SK-N-SH (cell line): ENCODE measurements around the gene PPAT. TPM values are rescaled to one million over a fixed set of nuclear protein-coding genes. Genes with fewer than 3 reads are reported as not detected.
A peak's percentile ranks its signal among the peaks of the same experiment; 100 is the strongest.

Experiments used
- CTCF ChIA-PET: fragments of 300-600, 350-600 bp; formaldehyde crosslinking; extraction: SDS; loops from one replicate; lab custom pipeline; 2021; lab: Yijun Ruan, JAX
- POLR2A ChIA-PET: fragments of 350-600 bp; sonication (Branson Sonifier 250); formaldehyde crosslinking; extraction: SDS; loops from one replicate; lab custom pipeline; 2020; ENCODE audit warnings: antibody characterized with exemption, inconsistent platforms; lab: Yijun Ruan, JAX
- DNase-seq: peaks from one replicate; pipeline ENCODE4 v3.0.0; 2012
- H2AFZ ChIP-seq: fragments of 200-600 bp; sonication (generic); 2 replicates; pipeline ENCODE4 v1.8.1; 2016; ENCODE audit warnings: antibody characterized with exemption, mild to moderate bottlenecking, low read depth
- H3F3A ChIP-seq: fragments of 200-600 bp; sonication (generic); replicated peaks from 2 replicates; pipeline ENCODE3; 2016; ENCODE audit warnings: antibody characterized with exemption, mild to moderate bottlenecking; ENCODE audit not compliant: insufficient read depth
- H3K27ac ChIP-seq, 2 experiments: fragments of 200-500 bp in 1 of 2; fragments of 200-600 bp in 1 of 2; sonication (Bioruptor generic) in 1 of 2; sonication (generic), shearing (Covaris generic) in 1 of 2; 2 replicates each; pipeline versions ENCODE4 v1.5.1 to v1.6.1; 2014 to 2016; ENCODE audit warnings: low read depth in 2 of 2, inconsistent platforms in 1 of 2, low read length in 1 of 2, mild to moderate bottlenecking in 1 of 2, mixed read lengths in 1 of 2
- H3K27me3 ChIP-seq: fragments of 200-600 bp; sonication (generic), shearing (Covaris generic); 2 replicates; pipeline ENCODE4 v1.6.1; 2016; ENCODE audit warnings: mixed run types; ENCODE audit not compliant: insufficient read depth
- H3K36me3 ChIP-seq, 2 experiments: fragments of 200-500 bp in 1 of 2; fragments of 200-600 bp in 1 of 2; sonication (Bioruptor generic) in 1 of 2; sonication (generic) in 1 of 2; replicated peaks in 1 of 2; 2 replicates each; pipeline versions ENCODE3 to v1.5.1; 2014 to 2016; ENCODE audit warnings: low read length in 1 of 2, mild to moderate bottlenecking in 1 of 2; ENCODE audit not compliant: insufficient read depth in 2 of 2, control insufficient read depth in 1 of 2
- H3K4me1 ChIP-seq, 2 experiments: fragments of 200-500 bp in 1 of 2; fragments of 200-600 bp in 1 of 2; sonication (Bioruptor generic) in 1 of 2; sonication (generic), shearing (Covaris generic) in 1 of 2; 2 replicates each; pipeline versions ENCODE4 v1.5.1 to v1.6.1; 2014 to 2016; ENCODE audit warnings: low read depth in 1 of 2, low read length in 1 of 2, mixed run types in 1 of 2; ENCODE audit not compliant: insufficient read depth in 2 of 2, control insufficient read depth in 1 of 2
- H3K4me2 ChIP-seq: fragments of 200-600 bp; sonication (generic), shearing (Covaris generic); 2 replicates; pipeline ENCODE4 v1.6.1; 2017; ENCODE audit warnings: mixed run types
- H3K4me3 ChIP-seq, 2 experiments: fragments of 200-500 bp in 1 of 2; fragments of 200-600 bp in 1 of 2; sonication (Bioruptor generic) in 1 of 2; sonication (generic), shearing (Covaris generic) in 1 of 2; 2 replicates each; pipeline versions ENCODE4 v1.5.1 to v1.8.1; 2014 to 2016; ENCODE audit warnings: low read depth in 2 of 2, inconsistent platforms in 1 of 2, low read length in 1 of 2, mild to moderate bottlenecking in 1 of 2, mixed read lengths in 1 of 2, moderate library complexity in 1 of 2
- H3K79me2 ChIP-seq: fragments of 200-600 bp; sonication (generic); 2 replicates; pipeline ENCODE4 v1.8.1; 2017; ENCODE audit warnings: mild to moderate bottlenecking; ENCODE audit not compliant: insufficient read depth
- H3K9ac ChIP-seq: fragments of 200-600 bp; sonication (generic); 2 replicates; pipeline ENCODE4 v1.6.1; 2017; ENCODE audit warnings: mixed run types
- H3K9me2 ChIP-seq: fragments of 200-600 bp; sonication (generic); 2 replicates; pipeline ENCODE4 v1.6.1; 2017; ENCODE audit warnings: mixed run types
- H3K9me3 ChIP-seq: fragments of 200-600 bp; sonication (generic); 2 replicates; pipeline ENCODE4 v1.6.1; 2017; ENCODE audit warnings: mixed run types, mild to moderate bottlenecking, moderate library complexity
- H4K20me1 ChIP-seq: fragments of 200-600 bp; sonication (generic); 2 replicates; pipeline ENCODE4 v1.6.1; 2017; ENCODE audit warnings: mild to moderate bottlenecking, mixed run types; ENCODE audit not compliant: insufficient read depth
- CHD2 ChIP-seq: fragments of 150-350 bp; IDR thresholded peaks from 2 replicates; pipeline ENCODE4 v1.6.1; 2018; ENCODE audit warnings: low read length; ENCODE audit not compliant: partially characterized antibody
- EZH2phosphoT487 ChIP-seq: fragments of 200-600 bp; sonication (generic); IDR thresholded peaks from 2 replicates; pipeline ENCODE4 v1.6.1; 2017; ENCODE audit warnings: low read depth, mixed run types, mild to moderate bottlenecking, antibody characterized with exemption, moderate library complexity, borderline replicate concordance
- FOSL2 ChIP-seq: IDR thresholded peaks from 2 replicates; pipeline ENCODE4 v1.4.0; 2012; ENCODE audit warnings: low read depth, mild to moderate bottlenecking, moderate library complexity, borderline replicate concordance
- FOXJ3 ChIP-seq: sonication (generic); formaldehyde crosslinking; IDR thresholded peaks from 2 replicates; pipeline ENCODE4 v1.5.1; 2020; ENCODE audit warnings: mild to moderate bottlenecking, missing genetic modification reagents
- GATA2 ChIP-seq: sonication (generic); formaldehyde crosslinking; IDR thresholded peaks from 2 replicates; pipeline ENCODE4 v1.5.0; 2020; ENCODE audit warnings: mild to moderate bottlenecking, missing genetic modification reagents
- JUND ChIP-seq: IDR thresholded peaks from 2 replicates; pipeline ENCODE4 v1.4.0; 2012
- MEF2A ChIP-seq: IDR thresholded peaks from 2 replicates; pipeline ENCODE4 v1.4.0; 2012; ENCODE audit warnings: low read depth, borderline replicate concordance
- MXI1 ChIP-seq: IDR thresholded peaks from 2 replicates; pipeline ENCODE4 v1.6.1; 2012; ENCODE audit warnings: mild to moderate bottlenecking, low read depth, low read length, improper control_type of control experiment
- NFIC ChIP-seq: IDR thresholded peaks from 2 replicates; pipeline ENCODE4 v1.4.0; 2012; ENCODE audit warnings: borderline replicate concordance
- POLR2AphosphoS5 ChIP-seq: IDR thresholded peaks from 2 replicates; pipeline ENCODE4 v1.6.1; 2012; ENCODE audit warnings: low read depth, low read length
- RCOR1 ChIP-seq: fragments of 150-350 bp; IDR thresholded peaks from 2 replicates; pipeline ENCODE4 v1.6.1; 2017; ENCODE audit warnings: antibody characterized with exemption, low read length
- RFX5 ChIP-seq: IDR thresholded peaks from 2 replicates; pipeline ENCODE4 v1.6.1; 2012; ENCODE audit warnings: mild to moderate bottlenecking, improper control_type of control experiment, low read length
- SMC3 ChIP-seq: IDR thresholded peaks from 2 replicates; pipeline ENCODE4 v1.6.1; 2012; ENCODE audit warnings: low read depth, low read length, improper control_type of control experiment
- TEAD4 ChIP-seq: IDR thresholded peaks from 2 replicates; pipeline ENCODE4 v1.4.0; 2012; ENCODE audit warnings: mild to moderate bottlenecking, borderline replicate concordance; ENCODE audit not compliant: insufficient read depth
- YY1 ChIP-seq: IDR thresholded peaks from 2 replicates; pipeline ENCODE4 v1.4.0; 2012; ENCODE audit warnings: low read depth, mild to moderate bottlenecking
- WGBS: methylation state at CpG from one replicate; pipeline ENCODE4 v1.1.6; 2017; ENCODE audit warnings: low lambda C conversion rate; 5-methylcytosine and 5-hydroxymethylcytosine counted together
- polyA plus RNA-seq, 3 experiments: library from polyadenylated mRNA; depleted of rRNA; stranded (reverse); fragments of >200 nt; gene quantifications; 2 replicates each; pipeline ENCODE4 v1.2.3, GENCODE V29; 2012
- TF ChIP-seq, protein P1 (sequence below): IDR thresholded peaks from 2 replicates; pipeline ENCODE4 v1.4.0; 2012; ENCODE audit warnings: low read depth, borderline replicate concordance
- TF ChIP-seq, protein P2 (sequence below): fragments of 200-600 bp; sonication (generic); IDR thresholded peaks from 2 replicates; pipeline ENCODE4 v1.6.1; 2017; ENCODE audit warnings: antibody characterized with exemption, mild to moderate bottlenecking, moderate library complexity
- TF ChIP-seq, protein P3 (sequence below): IDR thresholded peaks from 2 replicates; pipeline ENCODE4; 2012
- TF ChIP-seq, protein P4 (sequence below): IDR thresholded peaks from 2 replicates; pipeline ENCODE4 v1.4.0; 2012; ENCODE audit warnings: low read depth, borderline replicate concordance
- TF ChIP-seq, protein P5 (sequence below): fragments of 150-350 bp; IDR thresholded peaks from 2 replicates; pipeline ENCODE4 v1.6.1; 2017; ENCODE audit warnings: antibody characterized with exemption, low read length, low read depth, borderline replicate concordance
- TF ChIP-seq, protein P6 (sequence below): IDR thresholded peaks from 2 replicates; pipeline ENCODE4 v1.6.1; 2012; ENCODE audit warnings: mild to moderate bottlenecking, low read depth, low read length, moderate library complexity

PPAT gene
- polyA plus RNA-seq, 1 of the 3 experiments (the other 2 are of a cell fraction) = 7.4 TPM

DNA sequence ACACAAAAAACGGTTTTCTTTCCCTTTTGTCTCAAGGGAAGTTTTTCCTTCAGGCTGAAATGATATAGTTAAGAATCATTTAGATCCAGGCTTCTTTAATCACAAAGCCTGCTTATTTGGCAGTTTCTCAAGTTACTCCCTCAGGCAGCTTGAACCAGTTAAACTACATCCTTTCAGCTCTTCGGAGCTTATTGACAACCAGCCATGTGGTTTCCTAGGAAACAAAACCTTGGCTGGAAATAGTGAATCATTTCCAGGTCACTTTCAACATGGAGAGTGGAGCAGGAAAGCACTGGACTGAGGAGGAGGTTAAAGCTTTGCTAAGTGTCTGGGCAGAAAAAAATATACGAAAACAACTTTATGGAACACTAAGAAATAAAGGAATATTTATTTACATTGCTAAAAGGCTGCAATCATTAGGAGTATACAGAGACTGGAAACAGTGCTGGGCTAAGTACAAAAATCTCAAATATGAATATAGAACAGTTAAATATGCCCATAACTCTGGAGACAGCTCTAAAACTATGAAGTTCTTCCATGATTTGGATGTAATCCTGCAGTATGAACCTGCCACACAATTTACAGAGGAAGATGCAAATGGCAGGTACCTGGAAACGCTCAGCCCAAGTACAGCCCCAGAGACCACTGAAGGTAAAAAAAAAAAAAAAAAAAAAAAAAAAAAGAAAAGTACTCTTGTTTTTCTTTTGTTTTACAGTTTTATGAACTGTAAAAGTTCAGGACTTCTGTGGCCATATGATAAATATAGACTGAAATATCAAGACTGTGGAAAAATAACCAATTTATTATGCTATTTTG, 25.0 kb downstream of the PPAT start:
- Histone ChIP-seq H3K4me3 (peak overlapping the region; percentile 40 to 55), H3K9ac (peak overlapping the region; percentile 70), H4K20me1 (no peaks in the 10 kb centered on the region), H3K27me3 (no peaks in the 10 kb centered on the region), H3K4me2 (peak overlapping the region; percentile 71), H3F3A (peaks cover 16% of the 10 kb centered on the region), H3K79me2 (peaks cover 62% of the 10 kb centered on the region), H3K9me3 (no peaks in the 10 kb centered on the region), H3K9me2 (no peaks in the 10 kb centered on the region), H3K27ac (peak overlapping the region; percentile 92 to 95), H2AFZ (peak overlapping the region; percentile 65), H3K36me3 (peaks cover 14 to 15% of the 10 kb centered on the region in 2 experiments), H3K4me1 (peaks cover 5 to 22% of the 10 kb centered on the region in 2 experiments; a peak in 3 of 4 replicates)
- ChIA-PET POLR2A (interaction anchor here (1.4 to 2.6 kb wide), 2 partner anchors 23 to 25 kb away, joined by 5 to 15 read pairs; partner anchors contain the start of genes AASDH, PAICS and PPAT), CTCF (interaction anchor here (0.7 to 2.0 kb wide), 3 partner anchors 14 to 23 kb away, joined by 3 to 17 read pairs (median 4); no protein-coding TSS in a partner anchor)
- WGBS = 17% methylated on average over 4 of the region's 4 CpGs
- DNase-seq = peak; percentile 69
- TF ChIP-seq NFIC = peak; percentile 53; the same call in 1 of the 2 replicates
- TF ChIP-seq, protein P1, sequence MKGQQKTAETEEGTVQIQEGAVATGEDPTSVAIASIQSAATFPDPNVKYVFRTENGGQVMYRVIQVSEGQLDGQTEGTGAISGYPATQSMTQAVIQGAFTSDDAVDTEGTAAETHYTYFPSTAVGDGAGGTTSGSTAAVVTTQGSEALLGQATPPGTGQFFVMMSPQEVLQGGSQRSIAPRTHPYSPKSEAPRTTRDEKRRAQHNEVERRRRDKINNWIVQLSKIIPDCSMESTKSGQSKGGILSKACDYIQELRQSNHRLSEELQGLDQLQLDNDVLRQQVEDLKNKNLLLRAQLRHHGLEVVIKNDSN = no peak
- TF ChIP-seq SMC3 = no peak
- TF ChIP-seq YY1 = peak; percentile 80; the same call in 1 of the 2 replicates
- no peak for TF ChIP-seq CHD2
- TF ChIP-seq TEAD4 = no peak
- TF ChIP-seq MEF2A = no peak
- TF ChIP-seq JUND = peak; percentile 48; the same call in 1 of the 2 replicates
- TF ChIP-seq FOXJ3 (CRISPR knock-in tag) = no peak
- TF ChIP-seq, protein P2, sequence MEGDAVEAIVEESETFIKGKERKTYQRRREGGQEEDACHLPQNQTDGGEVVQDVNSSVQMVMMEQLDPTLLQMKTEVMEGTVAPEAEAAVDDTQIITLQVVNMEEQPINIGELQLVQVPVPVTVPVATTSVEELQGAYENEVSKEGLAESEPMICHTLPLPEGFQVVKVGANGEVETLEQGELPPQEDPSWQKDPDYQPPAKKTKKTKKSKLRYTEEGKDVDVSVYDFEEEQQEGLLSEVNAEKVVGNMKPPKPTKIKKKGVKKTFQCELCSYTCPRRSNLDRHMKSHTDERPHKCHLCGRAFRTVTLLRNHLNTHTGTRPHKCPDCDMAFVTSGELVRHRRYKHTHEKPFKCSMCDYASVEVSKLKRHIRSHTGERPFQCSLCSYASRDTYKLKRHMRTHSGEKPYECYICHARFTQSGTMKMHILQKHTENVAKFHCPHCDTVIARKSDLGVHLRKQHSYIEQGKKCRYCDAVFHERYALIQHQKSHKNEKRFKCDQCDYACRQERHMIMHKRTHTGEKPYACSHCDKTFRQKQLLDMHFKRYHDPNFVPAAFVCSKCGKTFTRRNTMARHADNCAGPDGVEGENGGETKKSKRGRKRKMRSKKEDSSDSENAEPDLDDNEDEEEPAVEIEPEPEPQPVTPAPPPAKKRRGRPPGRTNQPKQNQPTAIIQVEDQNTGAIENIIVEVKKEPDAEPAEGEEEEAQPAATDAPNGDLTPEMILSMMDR = no peak
- TF ChIP-seq POLR2AphosphoS5 = peak; percentile 77
- TF ChIP-seq, protein P3, sequence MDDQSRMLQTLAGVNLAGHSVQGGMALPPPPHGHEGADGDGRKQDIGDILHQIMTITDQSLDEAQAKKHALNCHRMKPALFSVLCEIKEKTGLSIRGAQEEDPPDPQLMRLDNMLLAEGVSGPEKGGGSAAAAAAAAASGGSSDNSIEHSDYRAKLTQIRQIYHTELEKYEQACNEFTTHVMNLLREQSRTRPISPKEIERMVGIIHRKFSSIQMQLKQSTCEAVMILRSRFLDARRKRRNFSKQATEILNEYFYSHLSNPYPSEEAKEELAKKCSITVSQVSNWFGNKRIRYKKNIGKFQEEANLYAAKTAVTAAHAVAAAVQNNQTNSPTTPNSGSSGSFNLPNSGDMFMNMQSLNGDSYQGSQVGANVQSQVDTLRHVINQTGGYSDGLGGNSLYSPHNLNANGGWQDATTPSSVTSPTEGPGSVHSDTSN = peak; percentile 65
- TF ChIP-seq FOSL2 = peak; percentile 49
- TF ChIP-seq, protein P4, sequence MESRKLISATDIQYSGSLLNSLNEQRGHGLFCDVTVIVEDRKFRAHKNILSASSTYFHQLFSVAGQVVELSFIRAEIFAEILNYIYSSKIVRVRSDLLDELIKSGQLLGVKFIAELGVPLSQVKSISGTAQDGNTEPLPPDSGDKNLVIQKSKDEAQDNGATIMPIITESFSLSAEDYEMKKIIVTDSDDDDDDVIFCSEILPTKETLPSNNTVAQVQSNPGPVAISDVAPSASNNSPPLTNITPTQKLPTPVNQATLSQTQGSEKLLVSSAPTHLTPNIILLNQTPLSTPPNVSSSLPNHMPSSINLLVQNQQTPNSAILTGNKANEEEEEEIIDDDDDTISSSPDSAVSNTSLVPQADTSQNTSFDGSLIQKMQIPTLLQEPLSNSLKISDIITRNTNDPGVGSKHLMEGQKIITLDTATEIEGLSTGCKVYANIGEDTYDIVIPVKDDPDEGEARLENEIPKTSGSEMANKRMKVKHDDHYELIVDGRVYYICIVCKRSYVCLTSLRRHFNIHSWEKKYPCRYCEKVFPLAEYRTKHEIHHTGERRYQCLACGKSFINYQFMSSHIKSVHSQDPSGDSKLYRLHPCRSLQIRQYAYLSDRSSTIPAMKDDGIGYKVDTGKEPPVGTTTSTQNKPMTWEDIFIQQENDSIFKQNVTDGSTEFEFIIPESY = no peak
- TF ChIP-seq GATA2 = no peak
- TF ChIP-seq, protein P5, sequence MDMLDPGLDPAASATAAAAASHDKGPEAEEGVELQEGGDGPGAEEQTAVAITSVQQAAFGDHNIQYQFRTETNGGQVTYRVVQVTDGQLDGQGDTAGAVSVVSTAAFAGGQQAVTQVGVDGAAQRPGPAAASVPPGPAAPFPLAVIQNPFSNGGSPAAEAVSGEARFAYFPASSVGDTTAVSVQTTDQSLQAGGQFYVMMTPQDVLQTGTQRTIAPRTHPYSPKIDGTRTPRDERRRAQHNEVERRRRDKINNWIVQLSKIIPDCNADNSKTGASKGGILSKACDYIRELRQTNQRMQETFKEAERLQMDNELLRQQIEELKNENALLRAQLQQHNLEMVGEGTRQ = no peak
- no peak for TF ChIP-seq EZH2phosphoT487
- no peak; the same call in 1 of the 2 replicates for TF ChIP-seq RCOR1
- no peak for TF ChIP-seq RFX5
- TF ChIP-seq, protein P6, sequence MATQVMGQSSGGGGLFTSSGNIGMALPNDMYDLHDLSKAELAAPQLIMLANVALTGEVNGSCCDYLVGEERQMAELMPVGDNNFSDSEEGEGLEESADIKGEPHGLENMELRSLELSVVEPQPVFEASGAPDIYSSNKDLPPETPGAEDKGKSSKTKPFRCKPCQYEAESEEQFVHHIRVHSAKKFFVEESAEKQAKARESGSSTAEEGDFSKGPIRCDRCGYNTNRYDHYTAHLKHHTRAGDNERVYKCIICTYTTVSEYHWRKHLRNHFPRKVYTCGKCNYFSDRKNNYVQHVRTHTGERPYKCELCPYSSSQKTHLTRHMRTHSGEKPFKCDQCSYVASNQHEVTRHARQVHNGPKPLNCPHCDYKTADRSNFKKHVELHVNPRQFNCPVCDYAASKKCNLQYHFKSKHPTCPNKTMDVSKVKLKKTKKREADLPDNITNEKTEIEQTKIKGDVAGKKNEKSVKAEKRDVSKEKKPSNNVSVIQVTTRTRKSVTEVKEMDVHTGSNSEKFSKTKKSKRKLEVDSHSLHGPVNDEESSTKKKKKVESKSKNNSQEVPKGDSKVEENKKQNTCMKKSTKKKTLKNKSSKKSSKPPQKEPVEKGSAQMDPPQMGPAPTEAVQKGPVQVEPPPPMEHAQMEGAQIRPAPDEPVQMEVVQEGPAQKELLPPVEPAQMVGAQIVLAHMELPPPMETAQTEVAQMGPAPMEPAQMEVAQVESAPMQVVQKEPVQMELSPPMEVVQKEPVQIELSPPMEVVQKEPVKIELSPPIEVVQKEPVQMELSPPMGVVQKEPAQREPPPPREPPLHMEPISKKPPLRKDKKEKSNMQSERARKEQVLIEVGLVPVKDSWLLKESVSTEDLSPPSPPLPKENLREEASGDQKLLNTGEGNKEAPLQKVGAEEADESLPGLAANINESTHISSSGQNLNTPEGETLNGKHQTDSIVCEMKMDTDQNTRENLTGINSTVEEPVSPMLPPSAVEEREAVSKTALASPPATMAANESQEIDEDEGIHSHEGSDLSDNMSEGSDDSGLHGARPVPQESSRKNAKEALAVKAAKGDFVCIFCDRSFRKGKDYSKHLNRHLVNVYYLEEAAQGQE = no peak
- peak; percentile 79 for TF ChIP-seq MXI1
